ENCODE measurements around the gene SLC44A1. TPM values are rescaled to one million over a fixed set of nuclear protein-coding genes. Genes with fewer than 3 reads are reported as not detected.

The SLC44A1 gene
- total and polyA plus RNA-seq, 2 of the 13 experiments (the other 11 are each of a cell fraction or from before 2014, with no cell fraction given): 21.4 to 40.8 TPM

GRCh38 chr9:105455836-105456475, 211.5 kb downstream of the SLC44A1 start (continued):
- TF ChIP-seq YY1 (IDR thresholded peaks at IDR 0.05; ENCODE audit: insufficient read depth, insufficient replicate concordance, low read depth, low read length) (no peak), NCOA2 (CRISPR knock-in tag; IDR thresholded peaks at IDR 0.05) (no peak), KLF15 (CRISPR knock-in tag; IDR thresholded peaks at IDR 0.05; ENCODE audit: borderline replicate concordance) (no peak), ZNF713 (CRISPR knock-in tag; IDR thresholded peaks at IDR 0.05) (no peak), ATF3 (CRISPR knock-in tag; IDR thresholded peaks at IDR 0.05) (no peak), MAX (IDR thresholded peaks at IDR 0.05) (no peak), ZNF232 (CRISPR knock-in tag; IDR thresholded peaks at IDR 0.05; ENCODE audit: borderline replicate concordance) (no peak), DMAP1 (CRISPR knock-in tag; IDR thresholded peaks at IDR 0.05) (no peak), YEATS2 (CRISPR knock-in tag; IDR thresholded peaks at IDR 0.05; ENCODE audit: borderline replicate concordance) (no peak)

- peaks cover 47% of the 10 kb centered on the region for H3K4me1 ChIP-seq (ENCODE audit: insufficient read depth, low read length)
- intact Hi-C loops (cut with micrococcal nuclease; ENCODE audit: unreplicated experiment) (no loop called here), in situ Hi-C loops (cut with HindIII; ENCODE audit: extremely low pct_ligation_motif_present, low pct_unique_long_range_greater_than_20kb) (no loop called here)
- DNase-seq (ENCODE audit: low spot score): no peak
- no peak overlapping the region for H3K4me3 ChIP-seq (replicated peaks in 1 of 3; ENCODE audit: insufficient read depth in 1 of 3, low read depth in 2 of 3, low read length in 3 of 3)
- no peak overlapping the region for H2AFZ ChIP-seq (ENCODE audit: low read length)
- no TSS peak for BruUV-seq (replicated peaks)
- no peak overlapping the region for H3K27ac ChIP-seq (ENCODE audit: extremely low read length, insufficient read depth, low read length)
- no peak for ATAC-seq
- no peaks in the 10 kb centered on the region for H3K9me3 ChIP-seq (ENCODE audit: low read length)
- H3K27me3 ChIP-seq (ENCODE audit: control insufficient read depth in 1 of 2, insufficient read depth in 2 of 2, low read length in 2 of 2): no peaks in the 10 kb centered on the region
- H3K9ac ChIP-seq (ENCODE audit: insufficient read depth, low read depth, low read length): no peak overlapping the region
- H3K36me3 ChIP-seq (replicated peaks in 1 of 2; ENCODE audit: control insufficient read depth in 1 of 2, insufficient read depth in 2 of 2, low read length in 2 of 2): peaks cover 2 to 6% of the 10 kb centered on the region in 2 experiments; a peak in 3 of 5 replicates
- TF ChIP-seq SALL1 (CRISPR knock-in tag; IDR thresholded peaks at IDR 0.05): 0 out of 2 replicates have a peak, but pooled peaks have one; percentile 11
- peak; percentile 33; the same call in 1 of the 2 replicates for TF ChIP-seq ZNF687 (CRISPR knock-in tag; IDR thresholded peaks at IDR 0.05)
- no peak for TF ChIP-seq ZNF589 (CRISPR knock-in tag; conservative IDR thresholded peaks at IDR 0.05)
- FAIRE-seq: no peak
- no peak overlapping the region for H3K4me2 ChIP-seq (ENCODE audit: low read depth, low read length)
- H4K20me1 ChIP-seq (ENCODE audit: insufficient read depth, low read length): peaks cover 7% of the 10 kb centered on the region
- 97% methylated on average over 5 of the region's 15 CpGs for WGBS (ENCODE audit: low lambda C conversion rate)
- peaks cover 85% of the 10 kb centered on the region for H3K79me2 ChIP-seq (ENCODE audit: insufficient read depth, low read length)
- ChIA-PET POLR2A (interaction anchor here (0.6 to 0.8 kb wide), 2 partner anchors 8 to 1915 kb away, joined by 3 read pairs; no protein-coding TSS in a partner anchor), CTCF (ENCODE audit: low intra/inter-chr PET ratio, low total read pairs) (no interaction called here)
Measured at GRCh38 chr9:105457560-105458294, 213.3 kb downstream of the SLC44A1 start.
